KMS-11 (cell line): ENCODE measurements around the gene UCHL5.

Experiments
- H2AFZ ChIP-seq: fragments of 200-600 bp; sonication (generic); 2 replicates; pipeline ENCODE4 v1.6.1; 2016; ENCODE audit warnings: antibody characterized with exemption, mixed run types, low read depth
- H3K27ac ChIP-seq: fragments of 200-600 bp; sonication (generic); 2 replicates; pipeline ENCODE4 v1.6.1; 2016; ENCODE audit warnings: mild to moderate bottlenecking, mixed run types
- H3K27me3 ChIP-seq: fragments of 200-600 bp; sonication (generic); 2 replicates; pipeline ENCODE4 v1.6.1; 2017; ENCODE audit warnings: mild to moderate bottlenecking, low read depth, mixed run types, moderate library complexity; ENCODE audit not compliant: insufficient read depth
- H3K36me3 ChIP-seq: fragments of 200-600 bp; sonication (generic); 2 replicates; pipeline ENCODE4 v1.6.1; 2017; ENCODE audit warnings: mild to moderate bottlenecking, mixed run types; ENCODE audit not compliant: insufficient read depth
- H3K4me1 ChIP-seq: fragments of 200-600 bp; sonication (generic); 2 replicates; pipeline ENCODE4 v1.6.1; 2016; ENCODE audit warnings: mild to moderate bottlenecking, low read depth, mixed run types; ENCODE audit not compliant: poor library complexity, severe bottlenecking
- H3K4me2 ChIP-seq: fragments of 200-600 bp; sonication (generic); 2 replicates; pipeline ENCODE4 v1.7.0; 2016; ENCODE audit warnings: mild to moderate bottlenecking, mixed run types
- H3K4me3 ChIP-seq: fragments of 200-600 bp; sonication (generic); IDR thresholded peaks from 2 replicates; pipeline ENCODE4 v1.6.1; 2017; ENCODE audit warnings: low read depth, low read length, mixed read lengths; ENCODE audit not compliant: insufficient read depth
- H3K79me2 ChIP-seq: fragments of 200-600 bp; sonication (generic); 2 replicates; pipeline ENCODE4 v1.6.1; 2016; ENCODE audit warnings: low read depth, mixed run types; ENCODE audit not compliant: insufficient read depth
- H3K9ac ChIP-seq: fragments of 200-600 bp; sonication (generic); 2 replicates; pipeline ENCODE4 v1.6.1; 2016; ENCODE audit warnings: mild to moderate bottlenecking, mixed run types
- H4K20me1 ChIP-seq: fragments of 200-600 bp; sonication (generic); 2 replicates; pipeline ENCODE4 v1.6.1; 2016; ENCODE audit warnings: mild to moderate bottlenecking, mixed run types; ENCODE audit not compliant: insufficient read depth
- TF ChIP-seq, protein P1 (sequence below): fragments of 200-600 bp; sonication (generic); conservative IDR thresholded peaks from 2 replicates; pipeline ENCODE4 v1.6.1; 2017; ENCODE audit warnings: low read depth, mild to moderate bottlenecking, antibody characterized with exemption, low read length, moderate library complexity, mixed read lengths

UCHL5 gene

DNA sequence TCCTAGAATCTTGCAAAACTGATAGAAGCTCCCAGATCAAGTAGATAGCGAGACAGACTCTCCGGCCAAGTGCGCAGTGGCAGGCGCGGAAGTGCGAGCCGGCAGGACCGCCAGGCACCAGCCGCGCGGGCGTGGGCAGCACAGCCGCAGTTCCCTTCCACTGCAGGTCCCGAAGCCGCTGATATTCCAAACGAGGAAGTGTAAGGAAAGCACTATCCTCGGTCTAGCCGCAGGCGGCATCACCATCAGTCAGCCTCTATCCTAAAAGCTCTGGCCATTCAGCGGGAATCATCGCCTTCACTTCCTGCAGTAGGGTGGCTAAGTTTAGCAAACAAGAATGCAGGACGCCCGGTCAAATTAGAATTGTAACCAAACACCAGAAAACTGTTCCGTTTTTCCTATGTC lies 45.3 kb upstream of the UCHL5 start:
- Histone ChIP-seq H3K4me3 (peak overlapping the region; percentile 87), H3K9ac (peak overlapping the region; percentile 51; the same call in 1 of the 2 replicates), H4K20me1 (no peaks in the 10 kb centered on the region), H3K36me3 (no peaks in the 10 kb centered on the region), H3K4me2 (peak overlapping the region; percentile 96), H3K27ac (peak overlapping the region; percentile 47; the same call in 1 of the 2 replicates), H3K79me2 (peaks cover 20% of the 10 kb centered on the region; the same call in 1 of the 2 replicates), H2AFZ (peak overlapping the region; percentile 74), H3K27me3 (no peaks in the 10 kb centered on the region), H3K4me1 (peaks cover 25% of the 10 kb centered on the region)
- TF ChIP-seq, protein P1, sequence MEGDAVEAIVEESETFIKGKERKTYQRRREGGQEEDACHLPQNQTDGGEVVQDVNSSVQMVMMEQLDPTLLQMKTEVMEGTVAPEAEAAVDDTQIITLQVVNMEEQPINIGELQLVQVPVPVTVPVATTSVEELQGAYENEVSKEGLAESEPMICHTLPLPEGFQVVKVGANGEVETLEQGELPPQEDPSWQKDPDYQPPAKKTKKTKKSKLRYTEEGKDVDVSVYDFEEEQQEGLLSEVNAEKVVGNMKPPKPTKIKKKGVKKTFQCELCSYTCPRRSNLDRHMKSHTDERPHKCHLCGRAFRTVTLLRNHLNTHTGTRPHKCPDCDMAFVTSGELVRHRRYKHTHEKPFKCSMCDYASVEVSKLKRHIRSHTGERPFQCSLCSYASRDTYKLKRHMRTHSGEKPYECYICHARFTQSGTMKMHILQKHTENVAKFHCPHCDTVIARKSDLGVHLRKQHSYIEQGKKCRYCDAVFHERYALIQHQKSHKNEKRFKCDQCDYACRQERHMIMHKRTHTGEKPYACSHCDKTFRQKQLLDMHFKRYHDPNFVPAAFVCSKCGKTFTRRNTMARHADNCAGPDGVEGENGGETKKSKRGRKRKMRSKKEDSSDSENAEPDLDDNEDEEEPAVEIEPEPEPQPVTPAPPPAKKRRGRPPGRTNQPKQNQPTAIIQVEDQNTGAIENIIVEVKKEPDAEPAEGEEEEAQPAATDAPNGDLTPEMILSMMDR, result no peak

GRCh38 chr1:193103759-193104501 lies 44.8 kb upstream of the UCHL5 start:
- Histone ChIP-seq H3K36me3 (no peaks in the 10 kb centered on the region), H3K27ac (no peak overlapping the region; the same call in 1 of the 2 replicates), H3K79me2 (peaks cover 20% of the 10 kb centered on the region; the same call in 1 of the 2 replicates), H3K4me3 (peak overlapping the region; percentile 87), H3K4me2 (peak overlapping the region; percentile 96), H2AFZ (peak overlapping the region; percentile 74), H4K20me1 (no peaks in the 10 kb centered on the region), H3K4me1 (peaks cover 25% of the 10 kb centered on the region), H3K27me3 (no peaks in the 10 kb centered on the region), H3K9ac (peak overlapping the region; percentile 51; the same call in 1 of the 2 replicates)
- TF ChIP-seq, protein P1, result no peak

DNA sequence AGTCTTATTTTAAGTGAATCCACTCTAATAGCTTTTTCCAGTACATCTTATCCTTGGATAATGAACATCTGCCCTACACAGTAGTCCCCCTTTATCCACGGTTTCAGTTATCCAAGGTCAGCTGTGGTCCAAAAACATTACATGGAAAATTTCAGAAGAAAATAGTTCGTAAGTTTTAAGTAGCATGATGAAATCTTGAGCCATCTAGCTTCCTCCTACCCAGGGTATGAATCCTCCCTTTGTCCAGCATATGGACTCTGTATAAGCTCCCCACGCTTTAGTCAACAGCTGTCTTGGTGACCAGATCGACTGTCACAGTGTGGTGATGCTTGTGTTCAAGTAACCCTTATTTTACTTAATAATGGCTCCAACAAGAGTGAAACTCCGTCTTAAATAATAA lies 43.5 kb upstream of the UCHL5 start:
- Histone ChIP-seq H3K4me1 (peaks cover 25% of the 10 kb centered on the region), H3K27me3 (no peaks in the 10 kb centered on the region), H3K4me3 (no peak overlapping the region), H2AFZ (no peak overlapping the region), H3K4me2 (no peak overlapping the region), H3K79me2 (peaks cover 20% of the 10 kb centered on the region; the same call in 1 of the 2 replicates), H3K9ac (no peak overlapping the region), H3K27ac (no peak overlapping the region), H4K20me1 (no peaks in the 10 kb centered on the region), H3K36me3 (no peaks in the 10 kb centered on the region)
- TF ChIP-seq, protein P1, result no peak

GRCh38 chr1:193094112-193094511 lies 35.0 kb upstream of the UCHL5 start:
- Histone ChIP-seq H3K4me2 (no peak overlapping the region), H3K36me3 (no peaks in the 10 kb centered on the region), H3K9ac (no peak overlapping the region), H3K79me2 (no peaks in the 10 kb centered on the region), H3K4me3 (no peak overlapping the region), H2AFZ (no peak overlapping the region), H3K27me3 (no peaks in the 10 kb centered on the region), H3K4me1 (no peaks in the 10 kb centered on the region), H3K27ac (no peak overlapping the region), H4K20me1 (no peaks in the 10 kb centered on the region)
- TF ChIP-seq, protein P1, result no peak
